CD14-positive monocyte (primary cell): Measurements from ENCODE around the gene SPAG16. TPM values are rescaled to one million over a fixed set of nuclear protein-coding genes. Genes with fewer than 3 reads are reported as not detected.

Experiments used
- DNase-seq, 3 donors: peaks; one replicate each; pipeline ENCODE4 v3.0.0-alpha.2; 2011 to 2022
- H2AFZ ChIP-seq: 2 replicates; pipeline ENCODE4 v1.6.0; 2012; ENCODE audit warnings: mild to moderate bottlenecking, low read depth, low read length, inconsistent platforms; ENCODE audit not compliant: insufficient read depth, poor library complexity, severe bottlenecking
- H3K27ac ChIP-seq, 2 donors: 1 replicate in 1 of 2; 2 replicates in 1 of 2; pipeline ENCODE4 v1.5.1; 2012 to 2013; ENCODE audit warnings: low read length in 2 of 2, control low read depth in 1 of 2, inconsistent platforms in 1 of 2, low read depth in 1 of 2, mild to moderate bottlenecking in 1 of 2
- H3K27me3 ChIP-seq, 2 donors: one replicate each; pipeline versions ENCODE4 v1.6.0 to v1.6.1; 2011 to 2013; ENCODE audit warnings: low read length in 2 of 2; ENCODE audit not compliant: control insufficient read depth in 2 of 2, insufficient read depth in 2 of 2
- H3K36me3 ChIP-seq, 2 donors: replicated peaks in 1 of 2; 1 replicate in 1 of 2; 2 replicates in 1 of 2; pipeline versions ENCODE4 v1.5.1 to v1.6.1; 2012 to 2013; ENCODE audit warnings: low read length in 2 of 2, control low read depth in 1 of 2, inconsistent platforms in 1 of 2, mild to moderate bottlenecking in 1 of 2; ENCODE audit not compliant: insufficient read depth in 2 of 2, control insufficient read depth in 1 of 2
- H3K4me1 ChIP-seq, 2 donors: 1 replicate in 1 of 2; 2 replicates in 1 of 2; pipeline versions ENCODE4 v1.5.1 to v1.6.1; 2012 to 2013; ENCODE audit warnings: low read length in 2 of 2, control low read depth in 1 of 2, inconsistent platforms in 1 of 2, mild to moderate bottlenecking in 1 of 2, moderate library complexity in 1 of 2; ENCODE audit not compliant: insufficient read depth in 2 of 2, control insufficient read depth in 1 of 2
- H3K4me2 ChIP-seq: replicated peaks from 2 replicates; pipeline ENCODE3; 2012; ENCODE audit warnings: low read length, moderate library complexity, mild to moderate bottlenecking; ENCODE audit not compliant: poor library complexity, severe bottlenecking; ENCODE audit errors: extremely low read depth
- H3K4me3 ChIP-seq, 3 experiments: fragments of 200-600 bp in 1 of 3; sonication (generic) in 1 of 3; replicated peaks in 1 of 3; 1 replicate in 2 of 3; 2 replicates in 1 of 3; pipeline ENCODE4 v1.5.1; 2011 to 2013; ENCODE audit warnings: low read length in 3 of 3, mild to moderate bottlenecking in 3 of 3, control low read depth in 2 of 3, low read depth in 2 of 3, inconsistent platforms in 1 of 3, moderate library complexity in 1 of 3
- H3K79me2 ChIP-seq: 2 replicates; pipeline ENCODE4 v1.6.0; 2012; ENCODE audit warnings: mild to moderate bottlenecking, control low read depth, inconsistent platforms, low read length, moderate library complexity; ENCODE audit not compliant: insufficient read depth
- H3K9ac ChIP-seq: 2 replicates; pipeline ENCODE4 v1.6.0; 2017; ENCODE audit warnings: low read length, mild to moderate bottlenecking; ENCODE audit not compliant: insufficient read depth, poor library complexity, severe bottlenecking
- H3K9me3 ChIP-seq, 2 donors: replicated peaks in 1 of 2; 1 replicate in 1 of 2; 2 replicates in 1 of 2; pipeline versions ENCODE4 v1.5.1 to v1.6.1; 2012 to 2013; ENCODE audit warnings: low read length in 2 of 2, control low read depth in 1 of 2; ENCODE audit not compliant: control insufficient read depth in 1 of 2, insufficient read depth in 1 of 2
- H4K20me1 ChIP-seq: 2 replicates; pipeline ENCODE4 v1.6.0; 2012; ENCODE audit warnings: mild to moderate bottlenecking, low read length, control low read depth, moderate library complexity; ENCODE audit not compliant: insufficient read depth
- H3K27ac Mint-ChIP-seq, 7 donors: one replicate each; pipeline ENCODE4 v1.8.0; 2020; ENCODE audit warnings: mild to moderate bottlenecking in 7 of 7, mixed read lengths in 7 of 7, moderate library complexity in 6 of 7, inconsistent platforms in 2 of 7
- H3K27me3 Mint-ChIP-seq, 3 donors: one replicate each; pipeline ENCODE4 v1.8.0; 2021 to 2022; ENCODE audit warnings: low read depth in 3 of 3, mild to moderate bottlenecking in 3 of 3, mixed read lengths in 3 of 3, moderate library complexity in 3 of 3, inconsistent platforms in 1 of 3
- H3K36me3 Mint-ChIP-seq, 2 donors: one replicate each; pipeline ENCODE4 v1.8.0; 2020; ENCODE audit warnings: mixed read lengths in 2 of 2, inconsistent platforms in 1 of 2, mild to moderate bottlenecking in 1 of 2
- H3K4me1 Mint-ChIP-seq: one replicate; pipeline ENCODE4 v1.8.0; 2020; ENCODE audit warnings: mild to moderate bottlenecking, mixed read lengths
- H3K4me3 Mint-ChIP-seq, 2 donors: one replicate each; pipeline ENCODE4 v1.8.0; 2020; ENCODE audit warnings: mild to moderate bottlenecking in 2 of 2, mixed read lengths in 2 of 2, moderate library complexity in 1 of 2
- H3K9me3 Mint-ChIP-seq, 7 donors: one replicate each; pipeline ENCODE4 v1.8.0; 2020 to 2022; ENCODE audit warnings: mixed read lengths in 7 of 7, mild to moderate bottlenecking in 6 of 7, moderate library complexity in 6 of 7, inconsistent platforms in 2 of 7
- CTCF ChIP-seq: fragments of 200-600 bp; IDR thresholded peaks from one replicate; pipeline ENCODE4 v1.8.0; 2022; ENCODE audit warnings: antibody characterized with exemption, mild to moderate bottlenecking
- WGBS: methylation state at CpG from one replicate; pipeline ENCODE4 v1.1.5; 2013; ENCODE audit warnings: missing lambda C conversion rate; ENCODE audit not compliant: insufficient coverage; 5-methylcytosine and 5-hydroxymethylcytosine counted together
- intact Hi-C, 2 donors: fragments of 100-400 bp; cut with micrococcal nuclease; formaldehyde crosslinking; loops; one replicate each; pipeline versions ENCODE4 v1.15.0 to v1.15.1; 2023
- polyA plus RNA-seq, 3 donors: library from polyadenylated mRNA; depleted of rRNA in 1 of 3; unstranded in 2 of 3; stranded (reverse) in 1 of 3; fragments of 300-500 nt in 2 of 3; fragments of >200 nt in 1 of 3; fragmentation: Illumina TruSeq in 2 of 3; gene quantifications; 1 replicate in 2 of 3; 2 replicates in 1 of 3; pipeline ENCODE4 v1.2.3, GENCODE V29; 2012 to 2021

The SPAG16 gene
- polyA plus RNA-seq, 3 donors = 0.12 to 0.30 TPM; not detected in 1

GRCh38 chr2:213545481-213545880 is 261.2 kb downstream of the SPAG16 start:
- no peak for TF ChIP-seq CTCF
- Histone ChIP-seq H3K27ac (no peak overlapping the region), H3K4me1 (peaks cover 5 to 6% of the 10 kb centered on the region in 2 donors), H3K4me3 (no peak overlapping the region), H3K9me3 (peaks cover 0 to 5% of the 10 kb centered on the region in 2 donors), H3K4me2 (peak overlapping the region; percentile 12), H3K9ac (no peak overlapping the region), H3K79me2 (no peaks in the 10 kb centered on the region), H2AFZ (no peak overlapping the region), H3K36me3 (no peaks in the 10 kb centered on the region), H4K20me1 (no peaks in the 10 kb centered on the region), H3K27me3 (no peaks in the 10 kb centered on the region)
- Mint-ChIP-seq H3K4me3 (no peak overlapping the region), H3K27ac (no peak overlapping the region), H3K36me3 (no peaks in the 10 kb centered on the region), H3K4me1 (peaks cover 14% of the 10 kb centered on the region), H3K27me3 (peaks cover 0 to 2% (median 0%) of the 10 kb centered on the region in 3 donors), H3K9me3 (peaks cover 0 to 7% (median 3%) of the 10 kb centered on the region in 7 donors)
- no peak for DNase-seq
- WGBS = no CpG with 5 or more reads among the region's 2 CpGs
- intact Hi-C loops = no loop called here

GRCh38 chr2:213545964-213546475 is 261.8 kb downstream of the SPAG16 start:
- Histone ChIP-seq H3K27me3 (no peaks in the 10 kb centered on the region), H3K4me3 (no peak overlapping the region), H2AFZ (no peak overlapping the region), H3K4me2 (peak overlapping the region; percentile 12), H3K79me2 (no peaks in the 10 kb centered on the region), H3K4me1 (peaks cover 5 to 6% of the 10 kb centered on the region in 2 donors), H3K9ac (no peak overlapping the region), H3K27ac (no peak overlapping the region), H3K9me3 (peaks cover 0 to 5% of the 10 kb centered on the region in 2 donors), H4K20me1 (no peaks in the 10 kb centered on the region), H3K36me3 (no peaks in the 10 kb centered on the region)
- Mint-ChIP-seq H3K36me3 (no peaks in the 10 kb centered on the region), H3K27ac (peak overlapping the region in 1 of 7 donors; percentile 50), H3K4me3 (no peak overlapping the region), H3K9me3 (peaks cover 0 to 4% (median 3%) of the 10 kb centered on the region in 7 donors), H3K27me3 (peaks cover 0 to 2% (median 0%) of the 10 kb centered on the region in 3 donors), H3K4me1 (peaks cover 14% of the 10 kb centered on the region)
- DNase-seq = no peak
- TF ChIP-seq CTCF = no peak
- intact Hi-C loops = no loop called here
